Vagina (tissue), 2 donors: ENCODE results near the gene CYSLTR2.

ENCODE experiments used
- CTCF ChIP-seq, 3 experiments: fragments of 450-650 bp in 2 of 3; fragments of 200-600 bp in 1 of 3; sonication (generic) in 1 of 3; IDR thresholded peaks; one replicate each; pipeline ENCODE4 v1.5.1; 2017 to 2019; ENCODE audit warnings: antibody characterized with exemption in 3 of 3, mild to moderate bottlenecking in 2 of 3, moderate library complexity in 2 of 3
- POLR2AphosphoS5 ChIP-seq, 2 donors: sonication (generic); formaldehyde crosslinking; IDR thresholded peaks; one replicate each; pipeline ENCODE4 v1.9.0; 2017; ENCODE audit warnings: antibody characterized with exemption in 2 of 2, mild to moderate bottlenecking in 2 of 2, low read depth in 1 of 2; ENCODE audit not compliant: insufficient read depth in 1 of 2

DNA sequence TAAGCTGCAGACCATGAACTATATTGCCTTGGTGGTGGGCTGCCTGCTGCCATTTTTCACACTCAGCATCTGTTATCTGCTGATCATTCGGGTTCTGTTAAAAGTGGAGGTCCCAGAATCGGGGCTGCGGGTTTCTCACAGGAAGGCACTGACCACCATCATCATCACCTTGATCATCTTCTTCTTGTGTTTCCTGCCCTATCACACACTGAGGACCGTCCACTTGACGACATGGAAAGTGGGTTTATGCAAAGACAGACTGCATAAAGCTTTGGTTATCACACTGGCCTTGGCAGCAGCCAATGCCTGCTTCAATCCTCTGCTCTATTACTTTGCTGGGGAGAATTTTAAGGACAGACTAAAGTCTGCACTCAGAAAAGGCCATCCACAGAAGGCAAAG lies 53.7 kb downstream of the CYSLTR2 start:
- TF ChIP-seq POLR2AphosphoS5 (IDR thresholded peaks at IDR 0.05; ENCODE audit: insufficient read depth in 1 of 2, low read depth in 1 of 2) (no peak), CTCF (IDR thresholded peaks at IDR 0.05) (no peak)
